ENCODE measurements around the gene SNX25. TPM values are rescaled to one million over a fixed set of nuclear protein-coding genes. Genes with fewer than 3 reads are reported as not detected.

The SNX25 gene
- total and polyA plus RNA-seq, 10 of the 15 experiments (the other 5 are each of a cell fraction or from before 2014, with no cell fraction given) = 11.2 to 117 (median 62.8) TPM

- in situ Hi-C loops (cut with MboI) (no loop called here), intact Hi-C loops (cut with micrococcal nuclease; ENCODE audit: unreplicated experiment) (no loop called here)
- ChIA-PET POLR2A (no interaction called here), CTCF (no interaction called here), SMC1A (ENCODE audit: uncharacterized antibody, unreplicated experiment) (interaction anchor here (0.9 to 1.4 kb wide), 3 partner anchors 29 to 44 kb away, joined by 3 to 4 read pairs (median 3); no protein-coding TSS in a partner anchor), RAD21 (ENCODE audit: unreplicated experiment) (no interaction called here)
- H3K4me2 ChIP-seq (ENCODE audit: control insufficient read depth, insufficient read depth) = no peak overlapping the region
- TF ChIP-seq RAD21 (IDR thresholded peaks at IDR 0.05; ENCODE audit: insufficient read depth, low read depth, low read length) (no peak), SP1 (IDR thresholded peaks at IDR 0.05; ENCODE audit: low read depth, low read length) (no peak), JUNB (IDR thresholded peaks at IDR 0.05) (no peak), FOS (IDR thresholded peaks at IDR 0.05; ENCODE audit: borderline replicate concordance, extremely low read depth, insufficient read length) (no peak), REST (IDR thresholded peaks at IDR 0.05; ENCODE audit: low read depth, low read length) (no peak), ATF7 (IDR thresholded peaks at IDR 0.05; ENCODE audit: low read depth) (no peak), TAF1 (IDR thresholded peaks at IDR 0.05; ENCODE audit: borderline replicate concordance, low read depth, low read length) (no peak), TCF7 (IDR thresholded peaks at IDR 0.05; ENCODE audit: borderline replicate concordance) (no peak), SREBF2 (IDR thresholded peaks at IDR 0.05; ENCODE audit: low read length) (no peak), SMARCA5 (IDR thresholded peaks at IDR 0.05) (no peak), NR2C1 (IDR thresholded peaks at IDR 0.05) (no peak), BCLAF1 (IDR thresholded peaks at IDR 0.05) (no peak), ZNF207 (IDR thresholded peaks at IDR 0.05; ENCODE audit: borderline replicate concordance) (no peak), LARP7 (IDR thresholded peaks at IDR 0.05) (no peak), STAT1 (conservative IDR thresholded peaks at IDR 0.05) (no peak), ZBTB40 (IDR thresholded peaks at IDR 0.05; ENCODE audit: borderline replicate concordance) (no peak)
- DNase-seq (ENCODE audit: low read depth, low spot score) = no peak
- WGBS (ENCODE audit: insufficient coverage, insufficient replicate concordance, low lambda C conversion rate, missing lambda C conversion rate) = 46% methylated on average over 6 of the region's 10 CpGs
- H4K20me1 ChIP-seq (ENCODE audit: control insufficient read depth, insufficient read depth) = peaks cover 10% of the 10 kb centered on the region
- no peaks in the 10 kb centered on the region for H3K27me3 ChIP-seq (replicated peaks in 1 of 2; ENCODE audit: control insufficient read depth in 2 of 2, insufficient read depth in 2 of 2, low read length in 1 of 2)
- H3K79me2 ChIP-seq (ENCODE audit: control insufficient read depth, insufficient read depth, low read length) = peaks cover 89% of the 10 kb centered on the region
- H3K36me3 ChIP-seq (ENCODE audit: control insufficient read depth in 2 of 2, insufficient read depth in 2 of 2, low read length in 1 of 2) = peaks cover 0 to 15% of the 10 kb centered on the region in 2 experiments; a peak in 2 of 4 replicates
- H3K27ac ChIP-seq (ENCODE audit: control insufficient read depth, insufficient read depth) = no peak overlapping the region
- no peak for FAIRE-seq
- no peak overlapping the region for H3K9ac ChIP-seq (ENCODE audit: control insufficient read depth, insufficient read depth, low read length)
- peaks cover 11% of the 10 kb centered on the region for H3K4me1 ChIP-seq (ENCODE audit: control insufficient read depth, insufficient read depth, low read length)
- no peaks in the 10 kb centered on the region; the same call in 2 of the 3 replicates for H3K9me3 ChIP-seq (replicated peaks; ENCODE audit: control insufficient read depth, insufficient read depth, low read length)
- H2AFZ ChIP-seq (ENCODE audit: control insufficient read depth, low read depth, low read length) = no peak overlapping the region
- BruUV-seq (replicated peaks) = no TSS peak
- ATAC-seq = no peak
- H3K4me3 ChIP-seq = no peak overlapping the region
Observed at GRCh38 chr4:185221912-185222311, 12.5 kb downstream of the SNX25 start.
